Measurements from ENCODE around the gene CDH2. TPM values are rescaled to one million over a fixed set of nuclear protein-coding genes. Genes with fewer than 3 reads are reported as not detected.
A peak's percentile ranks its signal among the peaks of the same experiment; 100 is the strongest.

Gene CDH2
- total RNA-seq, 1 donor from 2014 or later, result 363 TPM

DNA sequence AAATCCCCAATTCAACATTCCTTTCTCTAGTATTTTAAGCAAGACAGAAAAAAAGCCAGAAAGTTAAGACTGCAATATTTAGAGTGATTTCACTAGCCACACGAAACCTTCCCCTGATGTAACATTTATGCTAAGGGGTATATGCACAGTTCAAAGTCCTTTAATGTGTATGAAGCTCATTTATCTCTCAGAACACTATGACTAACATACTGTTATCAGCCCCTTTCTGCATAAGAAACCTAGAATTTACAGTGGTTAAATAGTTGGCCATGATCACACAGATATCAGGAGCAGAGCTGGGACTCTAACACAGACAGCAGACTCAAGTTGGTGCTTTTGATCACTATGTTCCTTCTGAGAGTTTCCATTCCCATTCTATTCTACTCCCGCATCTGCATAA is 185.5 kb downstream of the CDH2 start:
- Histone ChIP-seq H3K4me3 (ENCODE audit: insufficient read depth, low read depth, low read length) (no peak overlapping the region), H3K79me2 (ENCODE audit: insufficient read depth, low read length) (peaks cover 16% of the 10 kb centered on the region), H3K36me3 (ENCODE audit: insufficient read depth, low read length) (peaks cover 56% of the 10 kb centered on the region), H4K20me1 (ENCODE audit: insufficient read depth, low read length) (peaks cover 18% of the 10 kb centered on the region), H3K9me3 (ENCODE audit: insufficient read depth, low read depth, low read length) (no peaks in the 10 kb centered on the region), H3K4me2 (ENCODE audit: low read length) (no peak overlapping the region), H3K9ac (ENCODE audit: low read length) (no peak overlapping the region), H3K4me1 (ENCODE audit: insufficient read depth, low read length) (peaks cover 3% of the 10 kb centered on the region), H3K27me3 (ENCODE audit: insufficient read depth, low read length) (no peaks in the 10 kb centered on the region), H2AFZ (ENCODE audit: low read depth, low read length) (no peak overlapping the region), H3K27ac (ENCODE audit: low read depth, low read length) (no peak overlapping the region)
- FAIRE-seq (no peak), DNase-seq (ENCODE audit: low read depth) (peak; percentile 59)
- Mint-ChIP-seq H3K4me1 (ENCODE audit: low read depth, unreplicated experiment) (peaks cover 22% of the 10 kb centered on the region), H3K9me3 (ENCODE audit: unreplicated experiment) (no peaks in the 10 kb centered on the region), H3K36me3 (ENCODE audit: low read depth, unreplicated experiment) (peaks cover 15% of the 10 kb centered on the region), H3K27me3 (ENCODE audit: low read depth, unreplicated experiment) (no peaks in the 10 kb centered on the region), H3K4me3 (ENCODE audit: unreplicated experiment) (no peak overlapping the region), H3K27ac (ENCODE audit: unreplicated experiment) (no peak overlapping the region)
- TF ChIP-seq EZH2 (IDR thresholded peaks at IDR 0.05; ENCODE audit: insufficient read depth, low read length) (no peak), CTCF (IDR thresholded peaks at IDR 0.05; ENCODE audit: insufficient read depth, low read depth, low read length) (no peak)

GRCh38 chr18:27985832-27986231 is 191.1 kb downstream of the CDH2 start:
- no peak overlapping the region for H2AFZ ChIP-seq (ENCODE audit: low read depth, low read length)
- TF ChIP-seq EZH2 (IDR thresholded peaks at IDR 0.05; ENCODE audit: insufficient read depth, low read length) (no peak), CTCF (IDR thresholded peaks at IDR 0.05; ENCODE audit: insufficient read depth, low read depth, low read length) (no peak)
- peaks cover 22% of the 10 kb centered on the region for H4K20me1 ChIP-seq (ENCODE audit: insufficient read depth, low read length)
- no peaks in the 10 kb centered on the region for H3K4me1 ChIP-seq (ENCODE audit: insufficient read depth, low read length)
- H3K79me2 ChIP-seq (ENCODE audit: insufficient read depth, low read length), result peaks cover 15% of the 10 kb centered on the region
- Mint-ChIP-seq H3K27ac (ENCODE audit: unreplicated experiment) (no peak overlapping the region), H3K9me3 (ENCODE audit: unreplicated experiment) (no peaks in the 10 kb centered on the region), H3K36me3 (ENCODE audit: low read depth, unreplicated experiment) (peaks cover 11% of the 10 kb centered on the region), H3K4me1 (ENCODE audit: low read depth, unreplicated experiment) (peaks cover 13% of the 10 kb centered on the region), H3K4me3 (ENCODE audit: unreplicated experiment) (no peak overlapping the region), H3K27me3 (ENCODE audit: low read depth, unreplicated experiment) (no peaks in the 10 kb centered on the region)
- no peak overlapping the region for H3K4me3 ChIP-seq (ENCODE audit: insufficient read depth, low read depth, low read length)
- DNase-seq (ENCODE audit: low read depth), result no peak
- no peak for FAIRE-seq
- H3K36me3 ChIP-seq (ENCODE audit: insufficient read depth, low read length), result peaks cover 66% of the 10 kb centered on the region
- H3K9me3 ChIP-seq (ENCODE audit: insufficient read depth, low read depth, low read length), result no peaks in the 10 kb centered on the region
- H3K27ac ChIP-seq (ENCODE audit: low read depth, low read length), result no peak overlapping the region
- H3K9ac ChIP-seq (ENCODE audit: low read length), result no peak overlapping the region
- H3K27me3 ChIP-seq (ENCODE audit: insufficient read depth, low read length), result no peaks in the 10 kb centered on the region
- H3K4me2 ChIP-seq (ENCODE audit: low read length), result no peak overlapping the region

GRCh38 chr18:27983780-27984179 is 193.2 kb downstream of the CDH2 start:
- FAIRE-seq, result no peak
- no peak overlapping the region for H3K27ac Mint-ChIP-seq (ENCODE audit: unreplicated experiment)
- H3K9me3 Mint-ChIP-seq (ENCODE audit: unreplicated experiment), result no peaks in the 10 kb centered on the region
- H4K20me1 ChIP-seq (ENCODE audit: insufficient read depth, low read length), result peaks cover 35% of the 10 kb centered on the region
- DNase-seq (ENCODE audit: low read depth), result no peak
- no peak overlapping the region for H3K27ac ChIP-seq (ENCODE audit: low read depth, low read length)
- H3K36me3 ChIP-seq (ENCODE audit: insufficient read depth, low read length), result peaks cover 65% of the 10 kb centered on the region
- H3K36me3 Mint-ChIP-seq (ENCODE audit: low read depth, unreplicated experiment), result peaks cover 20% of the 10 kb centered on the region
- H3K9me3 ChIP-seq (ENCODE audit: insufficient read depth, low read depth, low read length), result no peaks in the 10 kb centered on the region
- H3K9ac ChIP-seq (ENCODE audit: low read length), result no peak overlapping the region
- peaks cover 13% of the 10 kb centered on the region for H3K4me1 Mint-ChIP-seq (ENCODE audit: low read depth, unreplicated experiment)
- H3K4me1 ChIP-seq (ENCODE audit: insufficient read depth, low read length), result no peaks in the 10 kb centered on the region
- no peak overlapping the region for H3K4me2 ChIP-seq (ENCODE audit: low read length)
- no peaks in the 10 kb centered on the region for H3K27me3 Mint-ChIP-seq (ENCODE audit: low read depth, unreplicated experiment)
- H3K4me3 Mint-ChIP-seq (ENCODE audit: unreplicated experiment), result no peak overlapping the region
- no peak overlapping the region for H3K4me3 ChIP-seq (ENCODE audit: insufficient read depth, low read depth, low read length)
- peaks cover 20% of the 10 kb centered on the region for H3K79me2 ChIP-seq (ENCODE audit: insufficient read depth, low read length)
- TF ChIP-seq CTCF (IDR thresholded peaks at IDR 0.05; ENCODE audit: insufficient read depth, low read depth, low read length), result no peak
- no peak for TF ChIP-seq EZH2 (IDR thresholded peaks at IDR 0.05; ENCODE audit: insufficient read depth, low read length)
- H2AFZ ChIP-seq (ENCODE audit: low read depth, low read length), result no peak overlapping the region
- H3K27me3 ChIP-seq (ENCODE audit: insufficient read depth, low read length), result no peaks in the 10 kb centered on the region
